ENCODE results near the gene AGAP2. TPM values are rescaled to one million over a fixed set of nuclear protein-coding genes. Genes with fewer than 3 reads are reported as not detected.

Gene AGAP2
- total RNA-seq, 3 donors from 2014 or later: 1.3 to 2.7 (median 2.2) TPM

- no peak overlapping the region for H3K4me3 ChIP-seq
- TF ChIP-seq CTCF (IDR thresholded peaks at IDR 0.05): no peak
- no peak for ATAC-seq
- H3K4me1 ChIP-seq (ENCODE audit: low read depth): peaks cover 20% of the 10 kb centered on the region
- no peak for DNase-seq
- H3K9me3 ChIP-seq: no peaks in the 10 kb centered on the region
- intact Hi-C loops (cut with DNase I, micrococcal nuclease): no loop called here
- H3K36me3 ChIP-seq (ENCODE audit: low read depth): no peaks in the 10 kb centered on the region
Measured at GRCh38 chr12:57763881-57764661, 25.5 kb upstream of the AGAP2 start.

DNA sequence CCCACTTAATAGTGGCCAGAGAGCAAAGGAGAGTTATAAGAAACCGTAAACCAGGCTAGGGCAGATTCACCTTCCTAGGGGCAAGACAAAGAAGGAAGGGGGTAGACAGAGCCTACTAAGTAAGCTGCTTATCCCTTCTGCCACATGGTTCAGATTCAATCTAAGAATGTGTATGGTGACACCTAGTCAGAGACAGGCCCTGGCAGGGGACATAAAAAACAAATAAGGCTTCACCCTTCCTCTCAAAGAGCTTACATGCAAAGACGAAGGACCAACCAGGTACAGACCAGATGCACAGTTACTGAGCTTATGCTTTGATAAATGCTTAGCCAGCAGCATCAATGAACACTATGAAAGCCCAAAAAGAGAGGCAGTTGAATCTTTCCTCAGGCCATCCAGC lies 23.9 kb upstream of the AGAP2 start:
- Histone ChIP-seq H3K4me3 (no peak overlapping the region), H3K36me3 (ENCODE audit: low read depth) (no peaks in the 10 kb centered on the region), H3K4me1 (ENCODE audit: low read depth) (peaks cover 20% of the 10 kb centered on the region), H3K9me3 (no peaks in the 10 kb centered on the region)
- intact Hi-C loops (cut with DNase I, micrococcal nuclease): no loop called here
- ATAC-seq (no peak), DNase-seq (no peak)
- TF ChIP-seq CTCF (IDR thresholded peaks at IDR 0.05): no peak

- H3K4me3 ChIP-seq: no peak overlapping the region
- no peaks in the 10 kb centered on the region for H3K9me3 ChIP-seq
- peaks cover 19% of the 10 kb centered on the region for H3K4me1 ChIP-seq (ENCODE audit: low read depth)
- no peak for TF ChIP-seq CTCF (IDR thresholded peaks at IDR 0.05)
- intact Hi-C loops (cut with DNase I, micrococcal nuclease): no loop called here
- no peak for ATAC-seq
- no peaks in the 10 kb centered on the region for H3K36me3 ChIP-seq (ENCODE audit: low read depth)
- DNase-seq: no peak
Measured at GRCh38 chr12:57761391-57761998, 23.0 kb upstream of the AGAP2 start.

DNA sequence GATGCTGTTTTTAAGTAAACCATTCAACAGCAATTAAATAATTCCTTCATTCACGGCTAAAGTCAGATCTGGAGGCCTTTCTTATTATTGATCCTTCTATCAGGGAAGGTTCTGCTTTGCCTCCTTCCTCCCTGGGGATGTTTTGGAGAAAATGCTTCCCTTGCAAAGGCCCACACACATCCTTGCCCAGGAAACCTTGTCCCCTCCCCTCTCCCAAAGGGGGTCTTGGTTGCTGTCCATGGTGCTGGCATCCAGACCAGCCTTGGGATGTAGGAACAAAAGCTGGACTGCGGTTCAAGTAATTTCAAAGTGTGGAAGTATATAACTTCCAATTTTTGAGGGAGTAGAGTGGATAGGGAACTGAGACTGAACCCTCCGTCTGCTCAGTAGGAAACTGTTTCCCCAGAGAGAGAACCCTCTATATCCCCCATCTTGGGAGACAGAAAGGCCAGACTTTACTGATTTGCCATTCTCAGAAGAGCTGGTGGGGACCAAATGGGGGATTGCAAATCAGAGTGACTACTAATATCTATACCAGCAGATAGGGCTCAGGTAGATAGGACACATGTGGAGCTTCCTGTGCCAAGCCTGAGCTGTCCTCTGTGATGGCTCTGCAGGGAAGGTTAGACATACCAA lies 21.9 kb upstream of the AGAP2 start:
- TF ChIP-seq CTCF (IDR thresholded peaks at IDR 0.05): no peak
- no peak overlapping the region for H3K4me3 ChIP-seq
- H3K4me1 ChIP-seq (ENCODE audit: low read depth): peaks cover 15% of the 10 kb centered on the region
- DNase-seq: no peak
- H3K9me3 ChIP-seq: no peaks in the 10 kb centered on the region
- ATAC-seq: no peak
- intact Hi-C loops (cut with DNase I, micrococcal nuclease): no loop called here
- H3K36me3 ChIP-seq (ENCODE audit: low read depth): no peaks in the 10 kb centered on the region

DNA sequence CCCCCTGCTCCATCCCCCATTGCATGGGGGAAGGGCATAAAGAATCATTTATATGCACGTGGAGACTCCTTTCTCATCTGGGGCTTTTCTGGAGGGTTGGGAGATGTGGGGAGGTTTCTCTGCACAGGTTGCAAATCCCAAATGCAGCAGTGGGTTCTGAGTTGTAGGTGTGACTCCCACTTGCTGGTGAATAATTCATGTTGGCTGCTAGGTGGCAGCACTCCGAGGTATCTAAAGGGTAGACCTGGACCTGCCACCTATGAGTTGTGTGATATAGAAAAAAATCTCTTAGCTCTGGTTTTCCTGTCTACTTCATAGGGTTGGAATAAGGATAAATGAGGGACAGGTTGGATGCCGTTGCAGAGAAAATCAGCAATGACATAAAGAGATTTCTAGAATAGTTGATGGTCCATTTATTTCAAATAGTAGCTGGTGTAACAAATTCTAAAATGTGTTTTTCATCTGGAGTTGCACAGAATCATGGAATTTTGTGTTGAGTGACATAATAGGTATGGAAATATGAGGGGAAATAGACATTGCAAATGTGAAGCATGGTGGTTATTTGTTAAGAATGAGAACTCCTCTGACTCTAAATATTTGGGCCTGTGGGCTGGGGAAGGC lies 20.9 kb upstream of the AGAP2 start:
- ATAC-seq: no peak
- H3K4me1 ChIP-seq (ENCODE audit: low read depth): peaks cover 14% of the 10 kb centered on the region
- peak in 1 of 3 donors; percentile 42 for DNase-seq
- H3K9me3 ChIP-seq: no peaks in the 10 kb centered on the region
- peak; percentile 13 for TF ChIP-seq CTCF (IDR thresholded peaks at IDR 0.05)
- intact Hi-C loops (cut with DNase I, micrococcal nuclease): no loop called here
- no peaks in the 10 kb centered on the region for H3K36me3 ChIP-seq (ENCODE audit: low read depth)
- H3K4me3 ChIP-seq: no peak overlapping the region

Measured in mucosa of descending colon (tissue), 3 donors.